CD4-positive, alpha-beta T cell treated with Interleukin-21 for 1 hour (primary cell): Measurements from ENCODE around the gene MMRN2.
A peak's percentile ranks its signal among the peaks of the same experiment; 100 is the strongest.
"Not testable (repeated sequence)": the region's sequence is repeated elsewhere in the genome, so short reads cannot be mapped to it uniquely, and the experiment has no call there.

Experiments
- DNase-seq: peaks from one replicate; pipeline ENCODE4 v3.0.0-alpha.2; 2020

Gene MMRN2

GRCh38 chr10:86955501-86956194 is 1.8 kb downstream of the MMRN2 start:
- no peak for DNase-seq

GRCh38 chr10:86954681-86955500 is 2.5 kb downstream of the MMRN2 start:
- DNase-seq: no peak

- no peak for DNase-seq
Measured at GRCh38 chr10:86953747-86954680, 3.4 kb downstream of the MMRN2 start.

- DNase-seq: not testable (repeated sequence)
Measured at GRCh38 chr10:86952697-86953096, 4.7 kb downstream of the MMRN2 start.

- no peak for DNase-seq
Measured at GRCh38 chr10:86952106-86952505, 5.3 kb downstream of the MMRN2 start.

GRCh38 chr10:86951184-86951761 is 6.1 kb downstream of the MMRN2 start:
- DNase-seq: no peak

- peak; percentile 20 for DNase-seq
Measured at GRCh38 chr10:86950349-86950748, 7.1 kb downstream of the MMRN2 start.

GRCh38 chr10:86947806-86948205 is 9.6 kb downstream of the MMRN2 start:
- DNase-seq: not testable (repeated sequence)

- no peak for DNase-seq
Measured at GRCh38 chr10:86946213-86947155, 10.9 kb downstream of the MMRN2 start.

GRCh38 chr10:86945361-86946212 is 11.8 kb downstream of the MMRN2 start:
- no peak for DNase-seq

- DNase-seq: no peak
Measured at GRCh38 chr10:86944907-86945306, 12.5 kb downstream of the MMRN2 start.

- no peak for DNase-seq
Measured at GRCh38 chr10:86944471-86944870, 12.9 kb downstream of the MMRN2 start.

GRCh38 chr10:86944031-86944419 is 13.4 kb downstream of the MMRN2 start:
- no peak for DNase-seq

GRCh38 chr10:86943316-86944030 is 13.9 kb downstream of the MMRN2 start:
- no peak for DNase-seq

GRCh38 chr10:86942441-86943315 is 14.7 kb downstream of the MMRN2 start:
- DNase-seq: no peak

GRCh38 chr10:86941991-86942421 is 15.4 kb downstream of the MMRN2 start:
- no peak for DNase-seq

- no peak for DNase-seq
Measured at GRCh38 chr10:86941426-86941825, 16.0 kb downstream of the MMRN2 start.

- DNase-seq: no peak
Measured at GRCh38 chr10:86940677-86941076, 16.7 kb downstream of the MMRN2 start.

- DNase-seq: not testable (repeated sequence)
Measured at GRCh38 chr10:86940076-86940475, 17.3 kb downstream of the MMRN2 start.
